ENCODE results near the gene ME1. TPM values are rescaled to one million over a fixed set of nuclear protein-coding genes. Genes with fewer than 3 reads are reported as not detected.
A peak's percentile ranks its signal among the peaks of the same experiment; 100 is the strongest.

ME1 gene
- total RNA-seq, 1 donor from 2014 or later, result 14.7 TPM

GRCh38 chr6:83183082-83183828, 247.6 kb downstream of the ME1 start:
- H3K36me3 ChIP-seq, result peaks cover 79% of the 10 kb centered on the region
- no peak for TF ChIP-seq CTCF (IDR thresholded peaks at IDR 0.05)
- H3K4me3 ChIP-seq, result no peak overlapping the region
- peak; percentile 52 for ATAC-seq
- H3K4me1 ChIP-seq, result no peaks in the 10 kb centered on the region
- no peak for DNase-seq
- intact Hi-C loops (cut with DNase I), result no loop called here
- no peak overlapping the region for H3K27ac ChIP-seq
- no peaks in the 10 kb centered on the region for H3K9me3 ChIP-seq
- H3K27me3 ChIP-seq, result no peaks in the 10 kb centered on the region

- no peak for ATAC-seq
- TF ChIP-seq CTCF (IDR thresholded peaks at IDR 0.05), result no peak
- H3K9me3 ChIP-seq, result no peaks in the 10 kb centered on the region
- H3K4me3 ChIP-seq, result no peak overlapping the region
- no peak for DNase-seq
- no peaks in the 10 kb centered on the region for H3K27me3 ChIP-seq
- intact Hi-C loops (cut with DNase I), result no loop called here
- peaks cover 82% of the 10 kb centered on the region for H3K36me3 ChIP-seq
- no peaks in the 10 kb centered on the region for H3K4me1 ChIP-seq
- H3K27ac ChIP-seq, result no peak overlapping the region
Observed at GRCh38 chr6:83182114-83182513, 248.7 kb downstream of the ME1 start.

DNA sequence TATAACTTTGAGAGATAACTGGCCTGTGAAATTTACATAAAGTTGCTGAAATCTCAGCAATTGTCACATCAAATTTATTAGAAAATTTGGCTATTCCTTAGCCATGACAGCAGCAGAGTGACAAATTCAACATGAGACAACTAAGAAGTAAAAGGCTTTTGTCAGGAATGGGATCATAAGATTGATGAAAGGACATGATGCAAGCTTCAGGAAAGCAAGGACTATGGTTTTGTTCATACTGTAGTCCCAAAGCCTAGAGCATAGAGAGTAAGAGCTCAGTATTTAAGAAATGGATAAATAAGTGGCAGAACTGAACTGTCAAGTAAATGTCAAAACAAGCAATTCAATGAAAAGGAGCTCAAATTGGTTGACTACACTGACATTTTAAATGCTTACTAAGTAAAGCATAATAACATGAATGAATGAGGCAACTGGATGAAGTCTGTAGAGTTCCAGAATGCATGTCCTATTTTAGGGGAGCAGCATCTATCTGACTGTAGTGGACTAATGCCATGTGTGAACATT, 250.4 kb downstream of the ME1 start:
- DNase-seq (no peak), ATAC-seq (no peak)
- Histone ChIP-seq H3K27me3 (no peaks in the 10 kb centered on the region), H3K9me3 (no peaks in the 10 kb centered on the region), H3K27ac (no peak overlapping the region), H3K4me3 (no peak overlapping the region), H3K4me1 (no peaks in the 10 kb centered on the region), H3K36me3 (peaks cover 75% of the 10 kb centered on the region)
- intact Hi-C loops (cut with DNase I), result no loop called here
- no peak for TF ChIP-seq CTCF (IDR thresholded peaks at IDR 0.05)

DNA sequence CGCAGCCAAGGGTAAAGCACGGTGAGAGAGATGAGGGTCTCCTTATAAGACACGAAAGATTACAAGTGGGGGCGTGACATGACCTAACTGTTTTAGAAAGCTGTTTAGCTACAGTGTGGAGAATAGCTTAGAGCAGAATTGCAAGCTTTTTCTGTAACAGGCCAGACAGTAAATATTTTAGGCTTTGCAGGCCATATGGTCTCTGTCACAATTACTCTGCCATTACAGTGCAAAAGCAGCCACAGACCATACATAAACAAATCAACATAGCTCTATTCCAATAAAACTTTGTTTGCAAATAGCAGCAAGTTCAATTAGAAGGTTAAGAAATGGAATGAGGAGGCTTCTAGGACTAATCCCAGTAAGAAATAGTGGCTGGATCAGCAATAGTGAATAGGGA, 254.6 kb downstream of the ME1 start:
- no peak overlapping the region for H3K27ac ChIP-seq
- H3K27me3 ChIP-seq, result no peaks in the 10 kb centered on the region
- no peak overlapping the region for H3K4me3 ChIP-seq
- DNase-seq (no peak), ATAC-seq (no peak)
- H3K36me3 ChIP-seq, result peaks cover 83% of the 10 kb centered on the region
- no peak for TF ChIP-seq CTCF (IDR thresholded peaks at IDR 0.05)
- H3K4me1 ChIP-seq, result no peaks in the 10 kb centered on the region
- H3K9me3 ChIP-seq, result no peaks in the 10 kb centered on the region
- intact Hi-C loops (cut with DNase I), result no loop called here

GRCh38 chr6:83169511-83169910, 261.3 kb downstream of the ME1 start:
- intact Hi-C loops (cut with DNase I), result no loop called here
- no peak for TF ChIP-seq CTCF (IDR thresholded peaks at IDR 0.05)
- H3K36me3 ChIP-seq, result peaks cover 99% of the 10 kb centered on the region
- no peaks in the 10 kb centered on the region for H3K4me1 ChIP-seq
- H3K4me3 ChIP-seq, result no peak overlapping the region
- DNase-seq (no peak), ATAC-seq (no peak)
- H3K27ac ChIP-seq, result no peak overlapping the region
- no peaks in the 10 kb centered on the region for H3K27me3 ChIP-seq
- H3K9me3 ChIP-seq, result no peaks in the 10 kb centered on the region
